Suppressor macrophage treated with lipopolysaccharide for 4 hours (primary cell): ENCODE data around the gene SLC46A1.

Experiments used
- DNase-seq: peaks from one replicate; pipeline ENCODE4 v3.0.0-alpha.2; 2020

The SLC46A1 gene

GRCh38 chr17:28348979-28349378 lies 57.0 kb downstream of the SLC46A1 start:
- DNase-seq, result no peak

GRCh38 chr17:28347261-28347891 lies 58.6 kb downstream of the SLC46A1 start:
- DNase-seq, result no peak

- no peak for DNase-seq
Observed at GRCh38 chr17:28346746-28347246, 59.2 kb downstream of the SLC46A1 start.

GRCh38 chr17:28346199-28346580 lies 59.8 kb downstream of the SLC46A1 start:
- DNase-seq, result no peak

- no peak for DNase-seq
Observed at GRCh38 chr17:28345419-28346198, 60.4 kb downstream of the SLC46A1 start.
